ENCODE results near the gene PLAGL2.

DNA sequence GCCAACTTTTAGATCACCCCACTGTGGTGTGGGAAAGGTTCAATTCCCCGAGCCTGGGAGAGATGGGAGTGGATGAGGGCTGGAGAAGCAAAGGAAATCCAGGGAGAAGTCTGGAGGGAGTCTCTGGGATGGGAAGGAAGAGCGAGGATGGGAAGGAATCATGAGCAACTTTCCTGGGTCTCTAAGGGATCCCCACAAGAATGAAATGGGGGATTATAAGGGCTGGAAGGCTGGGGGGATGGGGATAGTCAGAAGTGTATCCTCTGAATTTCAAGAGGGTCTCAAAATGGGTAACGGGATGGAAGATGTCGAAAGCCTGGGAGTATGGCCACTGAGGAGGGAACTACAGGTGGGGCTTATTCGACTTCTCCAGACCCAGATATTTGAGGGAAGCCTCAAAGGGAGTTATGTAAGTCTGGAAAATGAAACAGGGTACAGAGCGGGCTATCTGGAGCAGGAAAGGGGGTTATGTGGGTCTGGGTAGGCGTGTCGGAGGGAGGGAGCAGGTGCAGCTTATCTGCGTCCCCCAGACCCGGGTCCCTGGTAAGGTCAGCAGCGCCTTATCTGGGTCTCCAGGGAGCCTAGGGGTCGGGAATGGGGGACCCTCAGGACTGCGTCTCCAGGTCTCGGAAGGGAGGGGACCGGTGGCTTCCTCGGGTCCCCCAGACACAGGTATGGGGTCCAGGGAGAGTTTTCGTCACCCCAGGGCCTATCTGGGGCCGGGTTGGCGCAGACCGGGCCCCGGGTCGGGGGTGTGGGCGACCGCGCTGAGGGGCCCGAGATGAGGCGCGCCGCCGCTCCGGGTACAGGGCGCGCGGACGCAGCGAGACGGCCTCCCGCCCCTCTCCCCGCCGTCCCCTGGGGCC is 550 bp downstream of the PLAGL2 start:
- TF ChIP-seq, protein P1, sequence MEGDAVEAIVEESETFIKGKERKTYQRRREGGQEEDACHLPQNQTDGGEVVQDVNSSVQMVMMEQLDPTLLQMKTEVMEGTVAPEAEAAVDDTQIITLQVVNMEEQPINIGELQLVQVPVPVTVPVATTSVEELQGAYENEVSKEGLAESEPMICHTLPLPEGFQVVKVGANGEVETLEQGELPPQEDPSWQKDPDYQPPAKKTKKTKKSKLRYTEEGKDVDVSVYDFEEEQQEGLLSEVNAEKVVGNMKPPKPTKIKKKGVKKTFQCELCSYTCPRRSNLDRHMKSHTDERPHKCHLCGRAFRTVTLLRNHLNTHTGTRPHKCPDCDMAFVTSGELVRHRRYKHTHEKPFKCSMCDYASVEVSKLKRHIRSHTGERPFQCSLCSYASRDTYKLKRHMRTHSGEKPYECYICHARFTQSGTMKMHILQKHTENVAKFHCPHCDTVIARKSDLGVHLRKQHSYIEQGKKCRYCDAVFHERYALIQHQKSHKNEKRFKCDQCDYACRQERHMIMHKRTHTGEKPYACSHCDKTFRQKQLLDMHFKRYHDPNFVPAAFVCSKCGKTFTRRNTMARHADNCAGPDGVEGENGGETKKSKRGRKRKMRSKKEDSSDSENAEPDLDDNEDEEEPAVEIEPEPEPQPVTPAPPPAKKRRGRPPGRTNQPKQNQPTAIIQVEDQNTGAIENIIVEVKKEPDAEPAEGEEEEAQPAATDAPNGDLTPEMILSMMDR (conservative IDR thresholded peaks at IDR 0.05; ENCODE audit: low read length): no peak
- no peak for TF ChIP-seq EZH2phosphoT487 (IDR thresholded peaks at IDR 0.05; ENCODE audit: borderline replicate concordance)
